HCT116 (cell line): ENCODE results near the gene SLC27A5.

ENCODE experiments used
- EGR1 ChIP-seq: IDR thresholded peaks from 2 replicates; pipeline ENCODE4 v1.6.1; 2012; ENCODE audit warnings: low read depth
- POLR2A ChIP-seq: IDR thresholded peaks from 2 replicates; pipeline ENCODE4 v1.7.0; 2011; ENCODE audit warnings: borderline replicate concordance; ENCODE audit not compliant: insufficient read depth, insufficient read length; ENCODE audit errors: extremely low read depth

GRCh38 chr19:58450856-58451357 lies 60.9 kb downstream of the SLC27A5 start:
- TF ChIP-seq EGR1: no peak
- no peak for TF ChIP-seq POLR2A
